GM23338 (cell line): ENCODE measurements around the gene HOXB4.

Source experiments
- CREB1 ChIP-seq: fragments of 250-450 bp; sonication (Bioruptor Pico); IDR thresholded peaks from 2 replicates; pipeline ENCODE4 v1.5.0; 2020; ENCODE audit warnings: low read depth, mild to moderate bottlenecking, moderate library complexity
- EZH2 ChIP-seq: fragments of 200-600 bp; sonication (generic); IDR thresholded peaks from one replicate; pipeline ENCODE4 v1.8.0; 2017; ENCODE audit warnings: antibody characterized with exemption, mild to moderate bottlenecking, low read depth; ENCODE audit not compliant: unreplicated experiment
- EZH2phosphoT487 ChIP-seq: fragments of 200-600 bp; sonication (generic); IDR thresholded peaks from one replicate; pipeline ENCODE4 v1.8.1; 2018; ENCODE audit warnings: antibody characterized with exemption; ENCODE audit not compliant: unreplicated experiment
- POLR2AphosphoS5 ChIP-seq: IDR thresholded peaks from 2 replicates; pipeline ENCODE4 v1.6.1; 2016; ENCODE audit warnings: antibody characterized with exemption, low read depth
- TF ChIP-seq, protein P1 (sequence below), 2 experiments: fragments of 200-600 bp in 1 of 2; sonication (generic) in 1 of 2; conservative IDR thresholded peaks; 2 replicates each; pipeline versions ENCODE4 v1.5.1 to v1.6.1; 2016 to 2017; ENCODE audit warnings: antibody characterized with exemption in 2 of 2, low read depth in 2 of 2, mild to moderate bottlenecking in 2 of 2, moderate library complexity in 1 of 2
- TF ChIP-seq, protein P2 (sequence below): fragments of 250-450 bp; sonication (Bioruptor Pico); IDR thresholded peaks from 2 replicates; pipeline ENCODE4 v1.5.0; 2020; ENCODE audit warnings: mild to moderate bottlenecking, moderate library complexity
- TF ChIP-seq, protein P3 (sequence below): IDR thresholded peaks from one replicate; pipeline ENCODE4 v1.6.1; 2018; ENCODE audit warnings: antibody characterized with exemption; ENCODE audit not compliant: unreplicated experiment

DNA sequence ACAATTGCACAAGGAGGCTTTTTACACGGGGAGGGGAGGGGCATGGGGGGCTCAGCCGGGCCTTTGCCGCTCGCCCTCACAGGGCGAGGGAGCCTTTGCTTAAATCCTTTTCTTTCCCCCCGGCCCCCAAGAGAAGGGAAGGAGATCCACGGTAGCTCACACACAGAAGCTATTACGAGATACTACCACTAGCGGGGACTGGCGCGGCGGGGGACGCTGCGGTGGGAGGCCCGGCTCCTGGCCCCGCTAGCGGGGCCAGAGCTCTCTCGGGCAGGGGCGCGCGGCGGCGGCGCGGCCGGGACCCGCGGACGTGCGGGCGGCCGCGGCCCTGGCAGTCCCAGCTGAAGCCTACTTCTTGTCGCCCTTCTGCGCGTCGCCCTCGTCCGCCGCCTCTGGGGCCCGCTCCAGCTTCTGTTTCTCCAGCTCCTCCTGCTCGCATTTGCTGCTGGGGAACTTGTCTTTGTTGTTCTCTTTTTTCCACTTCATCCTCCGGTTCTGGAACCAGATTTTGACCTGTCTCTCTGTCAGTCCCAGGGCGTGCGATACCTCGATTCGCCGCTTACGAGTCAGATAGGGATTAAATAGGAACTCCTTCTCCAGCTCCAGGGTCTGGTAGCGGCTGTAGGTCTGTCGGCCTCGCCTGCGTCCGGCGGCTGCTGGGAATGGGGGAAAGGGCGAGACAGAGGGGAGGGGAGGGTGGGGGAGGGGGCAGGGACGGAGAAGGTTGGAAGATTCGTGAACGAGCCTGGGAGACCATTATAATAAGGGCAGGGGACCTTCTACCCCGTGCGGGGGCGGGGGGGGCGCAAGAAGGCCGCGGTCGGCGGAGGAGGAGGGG is 34.9 kb upstream of the HOXB4 start:
- no peak for TF ChIP-seq CREB1
- TF ChIP-seq POLR2AphosphoS5 = no peak
- TF ChIP-seq, protein P1, sequence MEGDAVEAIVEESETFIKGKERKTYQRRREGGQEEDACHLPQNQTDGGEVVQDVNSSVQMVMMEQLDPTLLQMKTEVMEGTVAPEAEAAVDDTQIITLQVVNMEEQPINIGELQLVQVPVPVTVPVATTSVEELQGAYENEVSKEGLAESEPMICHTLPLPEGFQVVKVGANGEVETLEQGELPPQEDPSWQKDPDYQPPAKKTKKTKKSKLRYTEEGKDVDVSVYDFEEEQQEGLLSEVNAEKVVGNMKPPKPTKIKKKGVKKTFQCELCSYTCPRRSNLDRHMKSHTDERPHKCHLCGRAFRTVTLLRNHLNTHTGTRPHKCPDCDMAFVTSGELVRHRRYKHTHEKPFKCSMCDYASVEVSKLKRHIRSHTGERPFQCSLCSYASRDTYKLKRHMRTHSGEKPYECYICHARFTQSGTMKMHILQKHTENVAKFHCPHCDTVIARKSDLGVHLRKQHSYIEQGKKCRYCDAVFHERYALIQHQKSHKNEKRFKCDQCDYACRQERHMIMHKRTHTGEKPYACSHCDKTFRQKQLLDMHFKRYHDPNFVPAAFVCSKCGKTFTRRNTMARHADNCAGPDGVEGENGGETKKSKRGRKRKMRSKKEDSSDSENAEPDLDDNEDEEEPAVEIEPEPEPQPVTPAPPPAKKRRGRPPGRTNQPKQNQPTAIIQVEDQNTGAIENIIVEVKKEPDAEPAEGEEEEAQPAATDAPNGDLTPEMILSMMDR (conservative IDR thresholded peaks at IDR 0.05; ENCODE audit: low read depth in 2 of 2) = no peak
- peak; percentile 100 for TF ChIP-seq EZH2
- peak; percentile 46 for TF ChIP-seq EZH2phosphoT487
- TF ChIP-seq, protein P2, sequence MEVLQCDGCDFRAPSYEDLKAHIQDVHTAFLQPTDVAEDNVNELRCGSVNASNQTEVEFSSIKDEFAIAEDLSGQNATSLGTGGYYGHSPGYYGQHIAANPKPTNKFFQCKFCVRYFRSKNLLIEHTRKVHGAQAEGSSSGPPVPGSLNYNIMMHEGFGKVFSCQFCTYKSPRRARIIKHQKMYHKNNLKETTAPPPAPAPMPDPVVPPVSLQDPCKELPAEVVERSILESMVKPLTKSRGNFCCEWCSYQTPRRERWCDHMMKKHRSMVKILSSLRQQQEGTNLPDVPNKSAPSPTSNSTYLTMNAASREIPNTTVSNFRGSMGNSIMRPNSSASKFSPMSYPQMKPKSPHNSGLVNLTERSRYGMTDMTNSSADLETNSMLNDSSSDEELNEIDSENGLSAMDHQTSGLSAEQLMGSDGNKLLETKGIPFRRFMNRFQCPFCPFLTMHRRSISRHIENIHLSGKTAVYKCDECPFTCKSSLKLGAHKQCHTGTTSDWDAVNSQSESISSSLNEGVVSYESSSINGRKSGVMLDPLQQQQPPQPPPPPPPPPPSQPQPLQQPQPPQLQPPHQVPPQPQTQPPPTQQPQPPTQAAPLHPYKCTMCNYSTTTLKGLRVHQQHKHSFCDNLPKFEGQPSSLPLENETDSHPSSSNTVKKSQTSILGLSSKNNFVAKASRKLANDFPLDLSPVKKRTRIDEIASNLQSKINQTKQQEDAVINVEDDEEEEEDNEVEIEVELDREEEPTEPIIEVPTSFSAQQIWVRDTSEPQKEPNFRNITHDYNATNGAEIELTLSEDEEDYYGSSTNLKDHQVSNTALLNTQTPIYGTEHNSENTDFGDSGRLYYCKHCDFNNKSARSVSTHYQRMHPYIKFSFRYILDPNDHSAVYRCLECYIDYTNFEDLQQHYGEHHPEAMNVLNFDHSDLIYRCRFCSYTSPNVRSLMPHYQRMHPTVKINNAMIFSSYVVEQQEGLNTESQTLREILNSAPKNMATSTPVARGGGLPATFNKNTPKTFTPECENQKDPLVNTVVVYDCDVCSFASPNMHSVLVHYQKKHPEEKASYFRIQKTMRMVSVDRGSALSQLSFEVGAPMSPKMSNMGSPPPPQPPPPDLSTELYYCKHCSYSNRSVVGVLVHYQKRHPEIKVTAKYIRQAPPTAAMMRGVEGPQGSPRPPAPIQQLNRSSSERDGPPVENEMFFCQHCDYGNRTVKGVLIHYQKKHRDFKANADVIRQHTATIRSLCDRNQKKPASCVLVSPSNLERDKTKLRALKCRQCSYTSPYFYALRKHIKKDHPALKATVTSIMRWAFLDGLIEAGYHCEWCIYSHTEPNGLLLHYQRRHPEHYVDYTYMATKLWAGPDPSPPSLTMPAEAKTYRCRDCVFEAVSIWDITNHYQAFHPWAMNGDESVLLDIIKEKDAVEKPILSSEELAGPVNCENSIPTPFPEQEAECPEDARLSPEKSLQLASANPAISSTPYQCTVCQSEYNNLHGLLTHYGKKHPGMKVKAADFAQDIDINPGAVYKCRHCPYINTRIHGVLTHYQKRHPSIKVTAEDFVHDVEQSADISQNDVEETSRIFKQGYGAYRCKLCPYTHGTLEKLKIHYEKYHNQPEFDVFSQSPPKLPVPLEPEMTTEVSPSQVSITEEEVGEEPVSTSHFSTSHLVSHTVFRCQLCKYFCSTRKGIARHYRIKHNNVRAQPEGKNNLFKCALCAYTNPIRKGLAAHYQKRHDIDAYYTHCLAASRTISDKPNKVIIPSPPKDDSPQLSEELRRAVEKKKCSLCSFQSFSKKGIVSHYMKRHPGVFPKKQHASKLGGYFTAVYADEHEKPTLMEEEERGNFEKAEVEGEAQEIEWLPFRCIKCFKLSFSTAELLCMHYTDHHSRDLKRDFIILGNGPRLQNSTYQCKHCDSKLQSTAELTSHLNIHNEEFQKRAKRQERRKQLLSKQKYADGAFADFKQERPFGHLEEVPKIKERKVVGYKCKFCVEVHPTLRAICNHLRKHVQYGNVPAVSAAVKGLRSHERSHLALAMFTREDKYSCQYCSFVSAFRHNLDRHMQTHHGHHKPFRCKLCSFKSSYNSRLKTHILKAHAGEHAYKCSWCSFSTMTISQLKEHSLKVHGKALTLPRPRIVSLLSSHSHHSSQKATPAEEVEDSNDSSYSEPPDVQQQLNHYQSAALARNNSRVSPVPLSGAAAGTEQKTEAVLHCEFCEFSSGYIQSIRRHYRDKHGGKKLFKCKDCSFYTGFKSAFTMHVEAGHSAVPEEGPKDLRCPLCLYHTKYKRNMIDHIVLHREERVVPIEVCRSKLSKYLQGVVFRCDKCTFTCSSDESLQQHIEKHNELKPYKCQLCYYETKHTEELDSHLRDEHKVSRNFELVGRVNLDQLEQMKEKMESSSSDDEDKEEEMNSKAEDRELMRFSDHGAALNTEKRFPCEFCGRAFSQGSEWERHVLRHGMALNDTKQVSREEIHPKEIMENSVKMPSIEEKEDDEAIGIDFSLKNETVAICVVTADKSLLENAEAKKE (CRISPR knock-in tag) = no peak
- TF ChIP-seq, protein P3, sequence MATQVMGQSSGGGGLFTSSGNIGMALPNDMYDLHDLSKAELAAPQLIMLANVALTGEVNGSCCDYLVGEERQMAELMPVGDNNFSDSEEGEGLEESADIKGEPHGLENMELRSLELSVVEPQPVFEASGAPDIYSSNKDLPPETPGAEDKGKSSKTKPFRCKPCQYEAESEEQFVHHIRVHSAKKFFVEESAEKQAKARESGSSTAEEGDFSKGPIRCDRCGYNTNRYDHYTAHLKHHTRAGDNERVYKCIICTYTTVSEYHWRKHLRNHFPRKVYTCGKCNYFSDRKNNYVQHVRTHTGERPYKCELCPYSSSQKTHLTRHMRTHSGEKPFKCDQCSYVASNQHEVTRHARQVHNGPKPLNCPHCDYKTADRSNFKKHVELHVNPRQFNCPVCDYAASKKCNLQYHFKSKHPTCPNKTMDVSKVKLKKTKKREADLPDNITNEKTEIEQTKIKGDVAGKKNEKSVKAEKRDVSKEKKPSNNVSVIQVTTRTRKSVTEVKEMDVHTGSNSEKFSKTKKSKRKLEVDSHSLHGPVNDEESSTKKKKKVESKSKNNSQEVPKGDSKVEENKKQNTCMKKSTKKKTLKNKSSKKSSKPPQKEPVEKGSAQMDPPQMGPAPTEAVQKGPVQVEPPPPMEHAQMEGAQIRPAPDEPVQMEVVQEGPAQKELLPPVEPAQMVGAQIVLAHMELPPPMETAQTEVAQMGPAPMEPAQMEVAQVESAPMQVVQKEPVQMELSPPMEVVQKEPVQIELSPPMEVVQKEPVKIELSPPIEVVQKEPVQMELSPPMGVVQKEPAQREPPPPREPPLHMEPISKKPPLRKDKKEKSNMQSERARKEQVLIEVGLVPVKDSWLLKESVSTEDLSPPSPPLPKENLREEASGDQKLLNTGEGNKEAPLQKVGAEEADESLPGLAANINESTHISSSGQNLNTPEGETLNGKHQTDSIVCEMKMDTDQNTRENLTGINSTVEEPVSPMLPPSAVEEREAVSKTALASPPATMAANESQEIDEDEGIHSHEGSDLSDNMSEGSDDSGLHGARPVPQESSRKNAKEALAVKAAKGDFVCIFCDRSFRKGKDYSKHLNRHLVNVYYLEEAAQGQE = no peak
